ENCODE results near the gene PTPRS.

DNA sequence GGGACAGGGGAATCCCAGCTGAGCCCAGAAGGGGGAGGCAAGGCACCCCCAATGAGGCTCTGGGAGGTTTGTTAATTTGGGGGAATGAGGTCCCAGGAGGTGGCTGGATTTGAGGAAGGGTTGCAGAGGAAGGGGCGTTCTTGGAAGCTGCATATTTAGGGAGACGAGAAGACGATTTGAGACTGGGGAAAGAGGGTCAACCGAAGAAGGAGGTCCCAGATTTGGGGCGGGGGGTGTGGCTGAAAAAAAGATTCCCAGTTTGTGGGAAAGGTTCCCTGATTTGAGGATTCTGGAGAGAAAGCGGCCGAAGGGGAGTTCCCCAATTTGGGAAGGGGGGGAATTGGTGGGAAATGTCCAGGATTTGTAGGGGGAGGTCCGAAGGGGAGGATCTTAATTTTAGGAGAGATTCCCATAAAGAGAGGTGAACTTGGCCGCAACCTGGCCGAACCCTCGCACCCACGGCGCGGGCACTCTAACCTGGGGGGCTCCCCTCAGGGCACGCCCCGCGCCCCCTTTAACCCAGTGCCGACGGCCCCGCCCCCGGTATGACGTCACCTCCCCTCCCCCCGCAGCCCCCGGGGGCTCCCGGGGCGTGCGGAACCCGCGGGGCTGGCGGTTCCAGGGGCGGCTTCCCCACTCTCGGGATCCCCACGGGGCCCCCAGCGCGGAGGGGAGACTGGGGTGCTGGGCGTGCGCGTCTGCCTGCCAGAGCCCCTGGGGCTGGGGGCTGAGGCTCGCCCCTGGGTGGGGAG lies 1.2 kb downstream of the PTPRS start:
- no peak for TF ChIP-seq EZH2 (IDR thresholded peaks at IDR 0.05)
- TF ChIP-seq POLR2AphosphoS5 (IDR thresholded peaks at IDR 0.05; ENCODE audit: borderline replicate concordance, low read depth, low read length), result no peak; the same call in 1 of the 2 replicates
- no peak for TF ChIP-seq FOXP2 (optimal IDR thresholded peaks at IDR 0.05; ENCODE audit: control extremely low read depth, extremely low read length, insufficient read depth)

Data from SK-N-MC (cell line).